Activated B cell treated with CpG ODN at 0.5 μM for 24 hours (primary cell): ENCODE data around the gene ATP1B2. TPM values are rescaled to one million over a fixed set of nuclear protein-coding genes. Genes with fewer than 3 reads are reported as not detected.
"Not testable (repeated sequence)": the region's sequence is repeated elsewhere in the genome, so short reads cannot be mapped to it uniquely, and the experiment has no call there.

Source experiments
- ATAC-seq: fragments of 200-7000 bp; cut with Tn5 transposase; one replicate; pipeline ENCODE4 v1.10.0; 2021; ENCODE audit warnings: low read depth, mild to moderate bottlenecking, moderate library complexity
- CTCF ChIA-PET: fragments of 350-600 bp; sonication (Branson Sonifier 250); formaldehyde crosslinking; loops from one replicate; lab custom pipeline; 2021; ENCODE audit warnings: antibody characterized with exemption; lab: Charles Lee
- POLR2A ChIA-PET: fragments of 350-600 bp; sonication (Branson Sonifier 250); formaldehyde crosslinking; loops from one replicate; lab custom pipeline; 2021; ENCODE audit warnings: antibody characterized with exemption; lab: Charles Lee
- DNase-seq: peaks from one replicate; pipeline ENCODE4 v3.0.0; 2022
- H3K27ac Mint-ChIP-seq: one replicate; pipeline ENCODE4 v1.8.0; 2020; ENCODE audit warnings: mixed read lengths
- H3K27me3 Mint-ChIP-seq: one replicate; pipeline ENCODE4 v1.8.0; 2021; ENCODE audit warnings: mixed read lengths
- H3K36me3 Mint-ChIP-seq: one replicate; pipeline ENCODE4 v1.8.0; 2021; ENCODE audit warnings: low read depth, mixed read lengths
- H3K4me1 Mint-ChIP-seq: one replicate; pipeline ENCODE4 v1.8.0; 2021; ENCODE audit warnings: mixed read lengths
- H3K4me3 Mint-ChIP-seq: one replicate; pipeline ENCODE4 v1.8.0; 2020; ENCODE audit warnings: mild to moderate bottlenecking, mixed read lengths
- H3K9me3 Mint-ChIP-seq: one replicate; pipeline ENCODE4 v1.8.0; 2020; ENCODE audit warnings: mixed read lengths
- CTCF ChIP-seq: fragments of 200-600 bp; IDR thresholded peaks from one replicate; pipeline ENCODE4 v1.8.0; 2022; ENCODE audit warnings: antibody characterized with exemption, mild to moderate bottlenecking
- intact Hi-C: fragments of 100-400 bp; cut with micrococcal nuclease; formaldehyde crosslinking; loops from one replicate; pipeline ENCODE4 v1.15.1; 2024
- total RNA-seq: library from RNA; stranded (reverse); gene quantifications from 2 replicates; pipeline ENCODE4 v1.2.3, GENCODE V29; 2022

The ATP1B2 gene
- total RNA-seq, 1 donor from 2014 or later: not detected

- peaks cover 7% of the 10 kb centered on the region for H3K4me1 Mint-ChIP-seq
- intact Hi-C loops: no loop called here
- no peaks in the 10 kb centered on the region for H3K27me3 Mint-ChIP-seq
- H3K27ac Mint-ChIP-seq: no peak overlapping the region
- CTCF ChIA-PET: no interaction called here
- no peaks in the 10 kb centered on the region for H3K36me3 Mint-ChIP-seq
- no peak for TF ChIP-seq CTCF
- H3K4me3 Mint-ChIP-seq: no peak overlapping the region
- H3K9me3 Mint-ChIP-seq: no peaks in the 10 kb centered on the region
- POLR2A ChIA-PET: interaction anchor here (1.0 kb wide), 1 partner anchor 32 kb away, joined by 3 read pairs; the partner anchor contains the start of gene ATP1B2
- ATAC-seq (no peak), DNase-seq (no peak)
These were observed 32.1 kb upstream of the ATP1B2 start for GRCh38 chr17:7618608-7619007.

- TF ChIP-seq CTCF: no peak
- ATAC-seq: no peak
- Mint-ChIP-seq H3K4me3 (no peak overlapping the region), H3K9me3 (no peaks in the 10 kb centered on the region), H3K27me3 (no peaks in the 10 kb centered on the region), H3K27ac (no peak overlapping the region), H3K36me3 (no peaks in the 10 kb centered on the region), H3K4me1 (no peaks in the 10 kb centered on the region)
- ChIA-PET CTCF (no interaction called here), POLR2A (interaction anchor here (0.5 to 0.6 kb wide), 2 partner anchors 175 to 361 kb away, joined by 4 to 12 read pairs; no protein-coding TSS in a partner anchor)
- DNase-seq: no peak
- intact Hi-C loops: no loop called here
These were observed 29.9 kb upstream of the ATP1B2 start for GRCh38 chr17:7620835-7621234.

- peaks cover 11% of the 10 kb centered on the region for H3K4me1 Mint-ChIP-seq
- H3K36me3 Mint-ChIP-seq: peaks cover 7% of the 10 kb centered on the region
- no peak overlapping the region for H3K4me3 Mint-ChIP-seq
- TF ChIP-seq CTCF: no peak
- no peak overlapping the region for H3K27ac Mint-ChIP-seq
- ChIA-PET CTCF (no interaction called here), POLR2A (interaction anchor here (0.7 kb wide), 1 partner anchor 219 kb away, joined by 3 read pairs; no protein-coding TSS in a partner anchor)
- DNase-seq (no peak), ATAC-seq (no peak)
- H3K9me3 Mint-ChIP-seq: no peaks in the 10 kb centered on the region
- intact Hi-C loops: no loop called here
- no peaks in the 10 kb centered on the region for H3K27me3 Mint-ChIP-seq
These were observed 27.1 kb upstream of the ATP1B2 start for GRCh38 chr17:7623661-7624060.

GRCh38 chr17:7625749-7626148, 25.0 kb upstream of the ATP1B2 start:
- not testable (repeated sequence) for H3K27ac Mint-ChIP-seq, H3K9me3 Mint-ChIP-seq, H3K27me3 Mint-ChIP-seq, H3K36me3 Mint-ChIP-seq, DNase-seq, ATAC-seq
- ChIA-PET CTCF (interaction anchor here (0.7 to 1.4 kb wide), 3 partner anchors 41 to 580 kb away, joined by 3 read pairs; no protein-coding TSS in a partner anchor), POLR2A (interaction anchor here (3.8 to 4.1 kb wide), 2 partner anchors 11 to 61 kb away, joined by 34 to 87 read pairs; partner anchors contain the start of genes FXR2, TP53 and WRAP53)
- Mint-ChIP-seq H3K4me3 (peak overlapping the region; percentile 93), H3K4me1 (peaks cover 11% of the 10 kb centered on the region)
- intact Hi-C loops: loop anchor here (2.0 kb wide), 1 partner anchor 307 kb away; the partner anchor contains the start of gene CNTROB

GRCh38 chr17:7626307-7626706, 24.4 kb upstream of the ATP1B2 start:
- no peak for TF ChIP-seq CTCF
- Mint-ChIP-seq H3K9me3 (no peaks in the 10 kb centered on the region), H3K27me3 (no peaks in the 10 kb centered on the region), H3K27ac (peak overlapping the region; percentile 80), H3K4me1 (peaks cover 11% of the 10 kb centered on the region), H3K36me3 (peaks cover 7% of the 10 kb centered on the region), H3K4me3 (peak overlapping the region; percentile 93)
- no peak for DNase-seq
- POLR2A ChIA-PET: interaction anchor here (2.2 to 4.1 kb wide), 3 partner anchors 12 to 61 kb away, joined by 14 to 87 read pairs (median 34); partner anchors contain the start of genes FXR2, MPDU1, TP53 and WRAP53
- ATAC-seq: no peak
- intact Hi-C loops: loop anchor here (2.0 kb wide), 1 partner anchor 306 kb away; the partner anchor contains the start of gene CNTROB
- CTCF ChIA-PET: interaction anchor here (0.9 to 2.6 kb wide), 2 partner anchors 61 to 111 kb away, joined by 3 to 16 read pairs; partner anchors contain the start of genes TP53 and WRAP53
